ENCODE data around the gene CCND2. TPM values are rescaled to one million over a fixed set of nuclear protein-coding genes. Genes with fewer than 3 reads are reported as not detected.

Gene CCND2
- total and polyA plus RNA-seq, 2 of the 8 experiments (the other 6 are each of a cell fraction or from before 2014, with no cell fraction given) = 41.7 to 223 TPM

DNA sequence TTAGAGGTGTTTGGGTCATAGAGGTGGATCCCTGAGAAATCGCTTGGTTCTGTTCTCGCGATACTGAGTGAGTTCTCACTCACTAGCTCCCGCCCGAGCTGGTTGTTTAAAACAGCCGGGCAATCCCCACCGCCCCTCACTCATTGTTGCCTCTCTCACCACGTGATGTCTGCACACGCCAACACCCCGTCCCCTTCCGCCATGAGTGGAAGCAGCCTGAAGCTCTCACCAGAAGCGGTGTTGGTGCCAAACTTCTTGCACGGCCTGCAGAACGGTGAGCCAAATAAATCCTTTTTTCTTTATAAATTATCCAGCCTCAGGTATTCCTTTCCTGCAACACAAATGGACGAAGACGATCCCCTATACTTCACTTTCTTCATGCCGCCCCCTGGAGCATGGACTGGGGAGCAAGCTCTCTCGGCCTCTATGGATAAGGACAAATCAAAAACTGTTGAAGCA is 45.4 kb upstream of the CCND2 start (continued):
- TF ChIP-seq GABPA (IDR thresholded peaks at IDR 0.05; ENCODE audit: borderline replicate concordance, insufficient read depth, low read length) = no peak
- TF ChIP-seq YY1 (IDR thresholded peaks at IDR 0.05; ENCODE audit: low read depth, low read length) = peak; percentile 61; the same call in 1 of the 2 replicates
- no peak for TF ChIP-seq CTBP2 (IDR thresholded peaks at IDR 0.05; ENCODE audit: borderline replicate concordance, insufficient read depth, insufficient read length, low read length)
- TF ChIP-seq, protein P1, sequence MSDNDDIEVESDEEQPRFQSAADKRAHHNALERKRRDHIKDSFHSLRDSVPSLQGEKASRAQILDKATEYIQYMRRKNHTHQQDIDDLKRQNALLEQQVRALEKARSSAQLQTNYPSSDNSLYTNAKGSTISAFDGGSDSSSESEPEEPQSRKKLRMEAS (IDR thresholded peaks at IDR 0.05) = peak; percentile 92
- TF ChIP-seq HDAC6 (IDR thresholded peaks at IDR 0.05; ENCODE audit: low read depth, low read length) = no peak
- no peak for TF ChIP-seq SAP30 (IDR thresholded peaks at IDR 0.05; ENCODE audit: insufficient read depth, insufficient replicate concordance, low read length)
- peak; percentile 70; the same call in 1 of the 2 replicates for TF ChIP-seq TBP (IDR thresholded peaks at IDR 0.05; ENCODE audit: low read depth, low read length)
- TF ChIP-seq, protein P2, sequence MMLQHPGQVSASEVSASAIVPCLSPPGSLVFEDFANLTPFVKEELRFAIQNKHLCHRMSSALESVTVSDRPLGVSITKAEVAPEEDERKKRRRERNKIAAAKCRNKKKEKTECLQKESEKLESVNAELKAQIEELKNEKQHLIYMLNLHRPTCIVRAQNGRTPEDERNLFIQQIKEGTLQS (IDR thresholded peaks at IDR 0.05; ENCODE audit: insufficient read depth, low read depth, low read length) = no peak
- TF ChIP-seq KDM4A (IDR thresholded peaks at IDR 0.05; ENCODE audit: low read depth, low read length, severe bottlenecking) = peak; percentile 56
- peak; percentile 95 for TF ChIP-seq CHD2 (IDR thresholded peaks at IDR 0.05; ENCODE audit: low read length)
- no peak for TF ChIP-seq HDAC2 (IDR thresholded peaks at IDR 0.05; ENCODE audit: borderline replicate concordance in 1 of 2, low read depth in 2 of 2, low read length in 2 of 2)
- peak; percentile 13; the same call in 1 of the 2 replicates for TF ChIP-seq CREB1 (IDR thresholded peaks at IDR 0.05)
- TF ChIP-seq RFX5 (IDR thresholded peaks at IDR 0.05; ENCODE audit: borderline replicate concordance, low read depth, low read length) = no peak
- TF ChIP-seq POLR2AphosphoS5 (IDR thresholded peaks at IDR 0.05; ENCODE audit: low read depth, low read length) = peak; percentile 77
- peak; percentile 81 for TF ChIP-seq BRCA1 (IDR thresholded peaks at IDR 0.05; ENCODE audit: low read depth, low read length)
- TF ChIP-seq TEAD4 (IDR thresholded peaks at IDR 0.05; ENCODE audit: low read depth, low read length) = no peak
- no peak for TF ChIP-seq BCL11A (IDR thresholded peaks at IDR 0.05; ENCODE audit: low read depth in 2 of 2, low read length in 2 of 2)
- no peak for TF ChIP-seq SP2 (IDR thresholded peaks at IDR 0.05; ENCODE audit: low read length)
- TF ChIP-seq PHF8 (conservative IDR thresholded peaks at IDR 0.05; ENCODE audit: low read depth, low read length) = peak; percentile 38; the same call in 1 of the 2 replicates
- peak; percentile 43 for TF ChIP-seq ASH2L (IDR thresholded peaks at IDR 0.05; ENCODE audit: low read length)
- TF ChIP-seq USF2 (IDR thresholded peaks at IDR 0.05; ENCODE audit: low read length) = peak; percentile 75
- TF ChIP-seq BACH1 (IDR thresholded peaks at IDR 0.05; ENCODE audit: low read length) = no peak
- no peak for TF ChIP-seq CEBPB (IDR thresholded peaks at IDR 0.05; ENCODE audit: low read depth, low read length)
- TF ChIP-seq TAF1 (IDR thresholded peaks at IDR 0.05; ENCODE audit: low read depth, low read length) = peak; percentile 71
- TF ChIP-seq SIX5 (IDR thresholded peaks at IDR 0.05; ENCODE audit: low read depth, low read length) = no peak
